SH-SY5Y (cell line): Measurements from ENCODE around the gene PKNOX2.

ENCODE experiments used
- GATA2 ChIP-seq: IDR thresholded peaks from 2 replicates; pipeline ENCODE4 v1.6.1; 2011; ENCODE audit warnings: mild to moderate bottlenecking, low read depth, low read length
- GATA3 ChIP-seq: IDR thresholded peaks from 2 replicates; pipeline ENCODE4 v1.6.1; 2011; ENCODE audit warnings: low read depth, mild to moderate bottlenecking, low read length, moderate library complexity

DNA sequence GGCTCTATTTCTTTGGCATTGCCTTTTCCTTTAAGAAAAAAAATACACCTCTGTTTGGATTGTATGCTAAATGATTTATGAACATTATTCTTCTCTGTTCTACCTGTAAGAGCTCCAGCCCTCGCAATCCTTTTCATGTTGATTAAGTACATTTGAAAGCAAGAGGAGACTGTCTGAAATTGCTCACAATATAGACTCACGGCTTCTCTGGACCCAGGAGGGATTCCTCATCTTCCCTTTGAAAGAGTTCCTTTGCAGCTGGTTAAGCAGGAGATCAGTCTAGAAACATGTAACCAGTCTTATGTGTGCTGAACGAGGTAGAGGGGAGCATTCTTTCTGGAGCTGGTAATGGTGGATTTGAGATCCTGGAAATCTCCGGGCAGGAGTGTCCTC lies 47.4 kb downstream of the PKNOX2 start:
- TF ChIP-seq GATA3 (no peak), GATA2 (no peak)
